NT2/D1 (cell line): ENCODE results near the gene TLX2.
"Not testable (repeated sequence)": the region's sequence is repeated elsewhere in the genome, so short reads cannot be mapped to it uniquely, and the experiment has no call there.

Experiments
- DNase-seq: peaks from one replicate; pipeline ENCODE4 v3.0.0-alpha.2; 2011; ENCODE audit warnings: low read depth, low spot score
- H3K27me3 ChIP-seq: 2 replicates; pipeline ENCODE4 v1.6.0; 2011; ENCODE audit warnings: mild to moderate bottlenecking; ENCODE audit not compliant: insufficient read length, insufficient read depth
- H3K36me3 ChIP-seq: 2 replicates; pipeline ENCODE4 v1.6.1; 2011; ENCODE audit warnings: mild to moderate bottlenecking, low read length, mixed read lengths; ENCODE audit not compliant: insufficient read depth, insufficient read length
- H3K4me1 ChIP-seq: 2 replicates; pipeline ENCODE4 v1.5.1; 2011; ENCODE audit not compliant: insufficient read depth, insufficient read length
- H3K4me3 ChIP-seq: 2 replicates; pipeline ENCODE4 v1.5.1; 2011; ENCODE audit warnings: low read depth; ENCODE audit not compliant: insufficient read length
- H3K9ac ChIP-seq: 2 replicates; pipeline ENCODE4 v1.6.0; 2011; ENCODE audit warnings: low read depth; ENCODE audit not compliant: insufficient read length
- H3K9me3 ChIP-seq: 2 replicates; pipeline ENCODE4 v1.5.1; 2011; ENCODE audit warnings: mild to moderate bottlenecking, low read length; ENCODE audit not compliant: insufficient read depth
- SUZ12 ChIP-seq: IDR thresholded peaks from 2 replicates; pipeline ENCODE4 v1.6.1; 2011; ENCODE audit not compliant: insufficient read length, insufficient read depth; ENCODE audit errors: extremely low read depth
- YY1 ChIP-seq: IDR thresholded peaks from 2 replicates; pipeline ENCODE4 v1.6.1; 2011; ENCODE audit not compliant: insufficient read length, insufficient read depth
- ZNF274 ChIP-seq: IDR thresholded peaks from 2 replicates; pipeline ENCODE4 v1.6.1; 2011; ENCODE audit warnings: mild to moderate bottlenecking, low read depth, low read length

Gene TLX2

DNA sequence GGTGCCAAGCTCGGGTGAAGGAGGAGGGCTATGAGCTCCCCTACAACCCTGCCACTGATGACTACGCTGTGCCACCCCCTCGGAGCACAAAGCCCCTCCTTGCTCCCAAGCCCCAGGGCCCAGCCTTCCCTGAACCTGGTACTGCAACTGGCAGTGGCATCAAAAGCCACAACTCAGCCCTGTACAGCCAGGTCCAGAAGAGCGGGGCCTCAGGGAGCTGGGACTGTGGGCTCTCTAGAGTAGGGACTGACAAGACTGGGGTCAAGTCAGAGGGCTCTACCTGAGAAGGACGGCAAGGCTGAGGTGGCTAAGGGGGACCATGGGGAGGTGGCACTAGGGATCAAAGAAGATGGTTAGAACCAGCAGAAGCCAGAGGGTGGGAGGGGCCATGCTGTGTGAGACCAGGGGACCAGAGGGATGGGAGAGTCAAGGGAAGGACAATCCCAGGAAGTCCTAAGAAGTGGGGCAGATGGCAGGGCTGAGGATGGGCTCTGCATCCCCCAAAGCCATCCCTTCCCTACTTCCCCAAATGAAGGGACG, 42.7 kb downstream of the TLX2 start:
- Histone ChIP-seq H3K27me3 (peaks cover 24% of the 10 kb centered on the region), H3K9ac (no peak overlapping the region), H3K4me1 (peaks cover 13% of the 10 kb centered on the region), H3K4me3 (no peak overlapping the region), H3K9me3 (no peaks in the 10 kb centered on the region), H3K36me3 (peaks cover 12% of the 10 kb centered on the region)
- no peak for DNase-seq
- no peak for TF ChIP-seq SUZ12
- no peak for TF ChIP-seq YY1
- TF ChIP-seq ZNF274: no peak

DNA sequence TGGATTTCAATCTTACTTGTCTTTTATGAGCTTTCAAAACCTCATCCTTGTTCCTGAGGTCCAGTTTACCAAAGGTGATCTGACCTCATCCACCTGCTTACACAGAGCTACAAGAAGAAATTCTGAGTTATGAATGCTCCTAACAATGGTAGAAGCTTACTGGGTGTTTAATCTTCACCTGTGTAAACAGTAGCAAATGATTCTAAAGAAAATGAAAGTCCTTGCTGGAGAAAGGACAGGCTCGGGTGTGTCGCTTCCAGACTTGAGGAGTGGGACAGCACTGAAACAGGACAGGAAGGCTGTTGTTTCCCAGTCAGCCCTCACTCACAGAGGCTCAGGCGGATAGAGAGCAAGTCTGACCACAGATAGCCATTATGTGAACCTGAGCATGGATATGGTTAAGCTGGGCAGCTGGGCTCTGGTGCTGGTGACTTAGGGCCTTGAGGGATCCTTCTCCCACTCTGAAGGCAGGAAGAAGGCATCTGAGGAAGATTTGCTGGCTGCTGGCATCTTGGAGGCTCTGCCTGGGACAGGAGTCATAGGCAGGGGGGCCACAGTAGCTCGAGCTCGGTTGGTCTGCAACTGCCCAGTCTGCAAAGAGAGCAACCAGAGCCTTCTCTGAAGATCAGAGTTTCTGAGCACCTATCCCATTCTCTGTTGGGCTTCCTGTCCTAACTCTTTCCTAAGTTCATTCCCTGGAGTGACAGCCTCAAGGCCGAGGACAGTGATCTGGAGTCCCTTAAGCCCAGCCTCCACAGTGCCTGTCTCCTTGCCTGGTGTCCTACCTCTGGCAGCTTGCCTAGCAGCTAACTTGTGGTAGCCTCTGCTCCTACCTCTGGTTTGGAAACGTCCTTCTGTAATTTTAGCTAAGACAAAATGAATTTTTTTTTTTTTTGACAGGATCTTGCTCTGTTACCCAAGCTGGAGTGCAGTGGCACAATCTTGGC, 44.3 kb downstream of the TLX2 start:
- TF ChIP-seq ZNF274 (no peak), YY1 (no peak), SUZ12 (no peak)
- H3K4me1 ChIP-seq: peaks cover 9% of the 10 kb centered on the region
- H3K36me3 ChIP-seq: peaks cover 12% of the 10 kb centered on the region
- no peaks in the 10 kb centered on the region for H3K9me3 ChIP-seq
- peaks cover 20% of the 10 kb centered on the region for H3K27me3 ChIP-seq
- no peak for DNase-seq
- H3K9ac ChIP-seq: no peak overlapping the region
- no peak overlapping the region for H3K4me3 ChIP-seq

DNA sequence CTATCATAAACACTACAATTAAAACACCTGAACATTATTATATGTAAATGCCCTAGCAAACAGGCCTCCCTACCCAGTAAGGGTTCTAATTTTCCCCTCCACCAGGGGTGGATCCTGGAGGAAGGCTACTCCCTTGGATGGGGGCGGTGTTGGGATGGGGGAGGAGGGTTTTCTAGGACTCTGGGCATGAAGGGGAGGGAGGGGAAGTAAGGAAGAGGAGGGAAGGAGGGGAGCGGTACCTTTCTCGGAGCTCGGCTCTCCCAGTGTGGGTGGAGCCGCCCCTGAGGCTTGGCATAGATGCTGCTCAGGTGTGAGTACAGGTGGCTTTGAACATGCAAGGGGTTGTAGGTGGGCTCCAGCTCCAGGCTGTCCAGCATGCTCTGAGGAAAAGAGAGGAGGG, 45.7 kb downstream of the TLX2 start:
- Histone ChIP-seq H3K9ac (no peak overlapping the region), H3K27me3 (peaks cover 17% of the 10 kb centered on the region), H3K9me3 (no peaks in the 10 kb centered on the region), H3K36me3 (peaks cover 12% of the 10 kb centered on the region), H3K4me1 (peaks cover 9% of the 10 kb centered on the region), H3K4me3 (no peak overlapping the region)
- no peak for DNase-seq
- TF ChIP-seq ZNF274 (no peak), SUZ12 (no peak), YY1 (no peak)

DNA sequence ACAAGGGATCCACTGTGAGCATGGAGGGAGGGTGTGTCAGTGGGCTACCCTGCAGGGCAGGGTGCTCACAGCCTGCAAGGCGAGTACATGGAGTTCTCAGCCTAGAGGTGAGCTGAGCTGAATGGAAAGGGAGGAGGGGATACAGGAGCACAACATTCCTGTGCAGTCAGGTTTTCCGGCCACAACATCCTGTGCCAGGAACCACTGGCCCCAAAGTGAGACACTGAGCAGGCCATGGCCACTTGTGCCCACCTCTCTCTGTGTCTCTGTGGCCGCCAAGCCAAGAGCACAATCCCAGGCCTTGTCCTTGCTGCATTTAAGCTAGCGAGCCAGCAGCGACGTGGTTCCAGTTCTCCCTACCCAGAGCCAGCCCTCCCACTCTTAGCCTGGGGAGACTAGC, 46.3 kb downstream of the TLX2 start:
- TF ChIP-seq YY1: no peak
- TF ChIP-seq ZNF274: no peak
- no peak for TF ChIP-seq SUZ12
- H3K9me3 ChIP-seq: no peaks in the 10 kb centered on the region
- H3K4me3 ChIP-seq: no peak overlapping the region
- no peak overlapping the region for H3K9ac ChIP-seq
- DNase-seq: no peak
- peaks cover 12% of the 10 kb centered on the region for H3K36me3 ChIP-seq
- peaks cover 6% of the 10 kb centered on the region for H3K4me1 ChIP-seq
- H3K27me3 ChIP-seq: peaks cover 11% of the 10 kb centered on the region

DNA sequence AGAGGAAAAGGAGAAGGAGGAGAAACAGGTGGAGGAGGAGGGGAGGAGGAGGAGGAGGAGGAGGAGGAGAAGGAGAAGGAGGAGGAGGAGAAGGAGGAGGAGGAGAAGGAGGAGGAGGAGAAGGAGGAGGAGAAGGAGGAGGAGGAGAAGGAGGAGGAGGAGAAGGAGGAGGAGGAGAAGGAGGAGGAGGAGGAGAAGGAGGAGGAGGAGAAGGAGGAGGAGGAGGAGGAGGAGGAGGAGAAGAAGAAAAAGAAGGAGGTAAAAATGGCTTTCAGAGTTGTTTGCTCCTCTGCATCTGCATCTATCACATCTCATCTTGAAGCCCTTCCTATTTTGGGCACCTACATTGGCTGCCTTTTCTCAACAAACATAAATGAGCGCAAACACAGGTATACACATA, 46.8 kb downstream of the TLX2 start:
- H3K9ac ChIP-seq, DNase-seq, H3K27me3 ChIP-seq, H3K4me1 ChIP-seq, H3K9me3 ChIP-seq, H3K4me3 ChIP-seq: not testable (repeated sequence)
- H3K36me3 ChIP-seq: peaks cover 12% of the 10 kb centered on the region

DNA sequence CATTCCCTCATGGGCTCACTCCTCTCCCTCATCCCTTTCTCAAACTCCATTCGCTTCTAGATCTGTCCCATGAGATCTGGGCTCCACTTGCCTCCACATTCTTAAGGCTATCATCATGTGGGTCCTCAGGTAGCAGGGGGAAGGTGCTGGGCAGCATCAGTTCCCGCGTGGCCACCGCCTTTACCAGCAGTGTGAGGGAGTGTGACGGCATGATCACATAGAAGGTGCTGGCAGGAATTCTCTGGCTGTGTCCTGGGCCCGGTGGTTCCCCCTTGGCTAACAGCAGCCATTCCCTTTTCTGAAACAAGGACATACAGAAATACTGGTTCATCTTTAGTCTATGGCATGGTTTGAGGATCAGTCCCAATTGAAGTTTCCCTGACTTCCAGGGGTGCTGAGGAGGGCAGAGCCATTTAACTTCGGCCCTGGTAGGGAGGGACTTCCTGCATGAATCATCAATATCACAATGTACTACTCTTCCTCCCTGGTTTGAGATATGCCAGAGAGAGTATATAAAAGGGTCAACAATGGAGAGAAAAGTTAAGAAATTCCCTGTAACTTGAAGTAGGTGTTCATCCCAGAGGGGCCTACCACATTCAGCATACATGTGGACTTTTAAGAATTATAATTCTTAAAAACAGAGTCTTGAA, 48.0 kb downstream of the TLX2 start:
- Histone ChIP-seq H3K36me3 (no peaks in the 10 kb centered on the region), H3K9me3 (no peaks in the 10 kb centered on the region), H3K4me3 (no peak overlapping the region), H3K4me1 (peaks cover 6% of the 10 kb centered on the region), H3K27me3 (peaks cover 2% of the 10 kb centered on the region), H3K9ac (no peak overlapping the region)
- TF ChIP-seq ZNF274 (no peak), YY1 (no peak), SUZ12 (no peak)
- DNase-seq: no peak

DNA sequence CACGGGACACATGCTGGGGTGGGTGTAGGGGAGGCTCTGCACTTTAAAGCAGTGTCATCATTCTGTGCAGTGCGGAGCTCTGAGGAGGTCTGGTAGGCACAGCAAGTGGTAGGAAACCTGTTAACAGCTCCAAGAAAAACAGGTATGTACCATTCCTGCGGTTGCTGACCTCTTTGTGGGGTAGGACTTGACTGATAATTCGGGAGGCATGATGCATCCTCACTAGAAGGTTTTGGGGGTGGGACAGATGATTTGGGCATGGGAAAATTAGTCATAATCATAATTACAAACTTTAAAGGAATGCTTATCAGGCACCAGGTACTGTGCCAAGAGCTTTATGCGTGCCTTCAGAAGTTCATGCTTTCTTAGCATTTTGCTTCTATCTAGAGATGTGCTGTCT, 50.0 kb downstream of the TLX2 start:
- Histone ChIP-seq H3K4me3 (no peak overlapping the region), H3K4me1 (peaks cover 6% of the 10 kb centered on the region), H3K36me3 (peaks cover 4% of the 10 kb centered on the region), H3K27me3 (peaks cover 2% of the 10 kb centered on the region), H3K9me3 (no peaks in the 10 kb centered on the region), H3K9ac (no peak overlapping the region)
- no peak for TF ChIP-seq YY1
- TF ChIP-seq SUZ12: no peak
- TF ChIP-seq ZNF274: no peak
- DNase-seq: no peak
